ENCODE data around the gene YBEY.
"Not testable (repeated sequence)": the region's sequence is repeated elsewhere in the genome, so short reads cannot be mapped to it uniquely, and the experiment has no call there.

Gene YBEY

DNA sequence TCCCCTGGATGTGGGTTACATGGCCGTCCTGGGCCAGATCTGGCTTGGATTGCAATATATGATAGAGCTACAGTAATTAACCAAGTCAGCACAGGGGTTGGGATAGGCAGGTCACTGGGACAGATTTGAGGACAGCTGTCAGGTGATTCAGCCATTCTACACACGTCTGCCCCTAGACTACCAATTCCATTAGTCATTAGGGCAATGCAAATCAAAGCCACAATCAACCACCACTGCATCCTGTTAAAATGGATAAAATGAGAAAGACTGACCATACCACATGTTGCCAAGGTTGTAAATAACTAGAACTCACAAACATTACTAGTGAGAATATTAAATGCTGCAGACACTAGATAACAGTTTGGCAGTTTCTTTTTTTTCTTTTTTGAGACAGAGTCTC, 21.5 kb downstream of the YBEY start:
- peak; percentile 76 for DNase-seq

GRCh38 chr21:46308431-46308830, 22.3 kb downstream of the YBEY start:
- DNase-seq = no peak

GRCh38 chr21:46310260-46310659, 24.1 kb downstream of the YBEY start:
- not testable (repeated sequence) for DNase-seq

- DNase-seq = no peak
These were observed 25.4 kb downstream of the YBEY start for GRCh38 chr21:46311568-46311967.

GRCh38 chr21:46312949-46313348, 26.8 kb downstream of the YBEY start:
- DNase-seq = no peak

- DNase-seq = no peak
These were observed 28.4 kb downstream of the YBEY start for GRCh38 chr21:46314441-46315020.

- DNase-seq = no peak
These were observed 30.7 kb downstream of the YBEY start for GRCh38 chr21:46316708-46317324.

GRCh38 chr21:46317710-46318463, 31.7 kb downstream of the YBEY start:
- DNase-seq = no peak

- DNase-seq = no peak
These were observed 32.3 kb downstream of the YBEY start for GRCh38 chr21:46318464-46318845.

- no peak for DNase-seq
These were observed 33.0 kb downstream of the YBEY start for GRCh38 chr21:46319186-46319585.

DNA sequence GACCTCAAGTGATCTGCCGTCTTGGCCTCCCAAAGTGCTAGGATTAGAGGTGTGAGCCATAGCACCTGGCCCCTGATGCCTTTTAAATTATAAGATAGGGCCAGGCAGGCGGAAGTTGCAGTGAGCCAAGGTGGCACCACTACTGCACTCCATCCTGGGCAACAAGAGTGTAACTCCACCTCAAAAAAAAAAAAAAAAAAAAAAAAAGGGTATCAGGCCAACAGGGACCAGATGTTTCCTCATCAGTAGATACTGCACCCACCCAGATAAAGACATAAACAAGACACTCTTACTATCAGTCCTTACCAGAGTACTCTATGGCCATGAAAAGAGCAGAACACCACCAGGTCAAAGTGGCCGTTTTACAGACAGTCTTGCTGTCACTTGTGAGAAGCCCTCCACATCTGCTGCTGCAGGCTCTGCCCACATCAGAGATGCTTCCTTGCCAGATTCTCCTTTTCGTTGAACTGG, 34.2 kb downstream of the YBEY start:
- no peak for DNase-seq

GRCh38 chr21:46322351-46323226, 36.4 kb downstream of the YBEY start:
- peak; percentile 44 for DNase-seq

DNA sequence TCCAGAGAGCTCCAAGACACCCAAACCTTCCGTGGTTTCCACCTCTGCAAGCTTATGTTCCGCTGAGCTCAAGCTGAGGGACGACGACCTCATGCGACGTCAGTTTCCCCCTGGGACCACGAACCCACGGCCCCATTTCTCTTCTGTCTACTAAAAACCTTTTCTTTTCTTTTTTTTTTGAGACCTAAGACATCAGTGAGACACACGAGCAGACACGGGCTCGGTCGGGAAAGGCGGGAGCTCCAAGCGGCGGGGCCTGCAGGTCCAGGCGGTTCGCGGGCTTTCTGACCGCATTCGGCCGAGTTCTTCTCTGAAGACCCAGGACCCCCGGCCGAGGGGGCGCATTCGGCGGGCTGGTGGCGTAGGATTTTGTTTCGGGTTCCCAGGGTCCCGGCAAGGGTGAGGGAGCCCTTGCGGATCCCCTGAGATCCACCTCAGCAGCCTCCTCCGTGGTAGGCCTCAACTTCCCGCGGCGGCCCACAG, 37.1 kb downstream of the YBEY start:
- DNase-seq = no peak

DNA sequence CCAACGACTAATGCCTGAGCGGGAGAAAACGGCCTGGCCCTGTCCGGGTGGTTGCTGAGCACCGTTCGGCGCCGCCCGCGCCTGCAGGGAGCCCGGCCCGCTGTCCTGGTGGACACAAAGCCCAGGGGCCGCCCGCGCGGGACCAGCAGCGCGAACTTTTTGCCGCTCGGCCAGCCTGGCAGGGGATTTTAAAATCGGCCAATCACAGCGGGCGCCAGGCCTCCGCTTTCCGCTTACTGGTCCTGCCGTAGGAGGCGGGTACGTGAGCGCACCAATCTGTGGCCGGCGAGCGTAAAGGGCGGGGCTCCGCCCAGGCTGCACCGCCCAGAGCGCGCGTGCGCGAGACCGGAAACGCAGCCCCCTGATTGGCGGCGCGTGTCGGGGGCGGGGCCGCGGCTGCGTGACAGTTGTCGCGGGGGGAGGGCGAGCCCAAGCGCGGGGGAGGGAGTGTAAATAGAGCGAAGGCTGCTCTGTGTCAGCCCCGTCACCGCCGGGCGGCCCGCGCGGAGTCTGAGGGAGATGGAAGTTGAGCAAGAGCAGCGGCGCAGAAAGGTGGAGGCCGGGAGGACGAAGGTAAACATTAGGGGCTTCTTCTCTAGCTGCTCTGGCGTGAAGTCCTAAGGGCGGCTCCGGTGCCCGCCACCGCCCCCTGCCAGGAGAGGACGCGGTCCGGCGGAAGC, 37.7 kb downstream of the YBEY start, which contains the start of the genes C21orf58 and PCNT:
Gene C21orf58, minus strand, starts transcription at position 161 of the 680 bp plus-strand sequence. CDS start 1,132 bp downstream, outside the sequence.
Gene PCNT, plus strand, starts transcription at position 447 of the 680 bp plus-strand sequence. Its CDS starts 73 bp downstream, at position 520.
- peak; percentile 98 for DNase-seq

DNA sequence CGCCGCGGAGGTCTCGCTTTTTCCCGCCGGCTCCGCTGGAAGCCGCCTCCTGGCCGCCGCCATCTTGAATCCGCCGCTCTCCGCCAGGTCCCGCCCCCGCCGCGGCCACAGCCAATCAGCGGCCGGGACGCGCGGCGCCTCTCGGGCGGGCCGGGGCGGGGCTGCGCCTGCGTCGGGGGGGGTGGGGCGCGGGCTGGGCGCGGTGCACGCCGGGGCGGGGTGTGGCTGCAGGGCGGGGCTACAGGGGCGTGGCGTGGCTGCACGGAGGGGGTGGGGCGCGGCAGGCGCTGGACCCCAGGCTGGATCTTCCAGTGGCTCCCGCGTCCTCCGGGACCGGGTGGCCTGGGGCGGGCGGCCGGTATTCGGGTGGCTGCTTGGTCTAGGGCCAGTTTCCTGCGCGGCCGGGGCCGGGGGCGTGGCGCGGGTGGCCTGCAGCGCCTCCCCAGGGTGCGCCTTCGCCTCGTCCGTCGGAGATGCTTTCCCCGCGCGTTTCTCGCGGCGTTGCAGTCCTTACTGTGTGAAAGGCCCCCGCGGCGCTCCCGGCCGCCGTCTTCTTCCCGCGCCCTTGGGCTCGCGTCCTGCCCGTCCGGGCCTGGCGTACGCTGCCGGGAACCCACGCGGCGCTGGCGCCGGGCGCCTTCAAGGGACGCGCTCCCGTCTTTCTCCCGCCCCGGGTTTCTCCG, 38.4 kb downstream of the YBEY start:
- DNase-seq = peak; percentile 86

DNA sequence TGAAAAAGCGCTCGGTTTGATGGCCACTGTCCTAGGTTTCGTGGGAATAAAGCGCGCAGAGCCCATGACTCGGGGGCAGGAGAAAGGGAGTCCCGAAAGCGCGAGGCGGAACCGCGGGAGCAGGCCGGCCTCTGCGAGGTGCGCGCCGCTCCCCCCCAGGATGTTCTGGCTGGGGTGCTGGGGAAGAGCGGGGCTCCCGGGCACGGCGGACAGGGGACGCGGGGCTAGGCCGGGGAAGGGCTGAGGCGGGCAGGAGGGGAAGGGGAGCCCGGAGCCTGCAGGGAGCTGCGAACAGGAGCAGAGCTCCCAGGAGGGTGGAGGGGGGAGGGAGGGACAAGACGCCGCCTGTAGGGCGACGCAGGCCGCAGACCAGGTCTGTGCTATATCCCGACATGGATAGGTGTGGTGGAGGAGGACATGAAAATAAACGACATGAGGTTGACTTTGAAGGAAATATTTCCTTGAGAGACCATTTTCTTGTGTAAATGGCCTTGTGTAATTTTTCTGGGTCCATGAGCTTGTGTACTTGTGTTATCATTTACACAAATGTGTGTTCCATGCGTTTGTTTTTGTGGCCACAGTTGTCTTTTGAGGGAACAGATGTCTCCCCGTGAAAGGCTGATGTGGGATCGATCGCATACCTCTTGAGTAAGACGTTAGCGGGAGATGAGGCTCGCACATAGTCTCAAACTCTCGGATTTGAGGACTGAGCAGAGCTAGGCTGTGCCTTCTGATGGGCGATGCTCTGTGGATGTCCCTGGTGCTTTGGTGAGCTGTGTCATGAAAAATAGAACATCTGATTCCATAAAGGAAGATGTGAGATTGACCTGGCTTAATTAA, 39.2 kb downstream of the YBEY start:
- DNase-seq = peak; percentile 54

- no peak for DNase-seq
These were observed 40.1 kb downstream of the YBEY start for GRCh38 chr21:46326110-46326703.

GRCh38 chr21:46327711-46328110, 41.6 kb downstream of the YBEY start:
- DNase-seq = no peak

- no peak for DNase-seq
These were observed 42.0 kb downstream of the YBEY start for GRCh38 chr21:46328151-46328550.

DNA sequence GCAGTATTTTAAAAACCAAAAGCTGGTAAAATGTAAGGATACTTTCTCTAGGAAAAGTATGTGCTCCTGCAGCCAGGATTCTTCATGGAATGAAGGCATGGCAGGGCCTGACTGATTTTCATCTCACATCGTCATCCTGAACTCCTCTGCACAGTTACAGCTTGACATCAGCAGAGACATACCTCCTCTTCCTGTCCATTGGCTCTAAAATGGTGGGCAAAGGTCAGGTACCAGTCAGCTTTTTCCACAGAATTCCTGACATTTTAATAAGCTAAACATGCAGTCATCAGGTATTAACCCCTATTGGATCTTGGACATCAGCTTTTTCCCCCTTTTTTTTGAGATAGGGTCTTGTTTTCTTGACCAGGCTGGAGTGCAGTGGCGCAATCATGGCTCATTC, 43.7 kb downstream of the YBEY start:
- DNase-seq = no peak

All from EL (cell line).